Measurements from ENCODE around the gene DYNLT3.

DYNLT3 gene

DNA sequence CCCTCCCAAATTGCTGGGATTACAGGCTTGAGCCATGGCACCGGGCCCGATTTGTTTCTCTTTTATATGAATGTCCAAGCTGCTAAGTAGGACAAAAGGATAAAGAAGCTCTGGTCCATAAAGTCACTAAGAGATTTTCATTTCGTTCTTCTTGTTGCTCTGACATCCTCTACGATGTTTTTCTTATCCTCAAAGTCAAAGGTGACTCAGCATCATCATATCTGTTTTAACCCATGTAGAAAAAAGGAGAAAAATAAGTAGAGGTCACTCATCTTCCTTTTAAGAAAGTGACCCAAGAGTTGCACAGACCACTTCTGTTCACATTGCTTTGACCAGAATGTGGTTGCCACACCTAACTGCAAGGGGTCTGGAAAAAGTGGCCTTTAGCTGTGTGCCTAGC, 29.3 kb upstream of the DYNLT3 start:
- Histone ChIP-seq H4K91ac (ENCODE audit: low read length) (no peak overlapping the region), H2AK5ac (ENCODE audit: low read length, severe bottlenecking) (no peak overlapping the region)

GRCh38 chrX:37875675-37876074, 28.3 kb upstream of the DYNLT3 start:
- no peaks in the 10 kb centered on the region for H3K27me3 ChIP-seq (ENCODE audit: control insufficient read depth in 1 of 2, insufficient read depth in 1 of 2, low read length in 2 of 2)
- H3K9ac ChIP-seq (ENCODE audit: low read length), result no peak overlapping the region
- no peak overlapping the region for H3K27ac ChIP-seq (ENCODE audit: low read length, poor library complexity, severe bottlenecking)
- H3K18ac ChIP-seq (ENCODE audit: low read depth in 1 of 2, low read length in 2 of 2), result no peak overlapping the region
- H3K9me3 ChIP-seq (ENCODE audit: control insufficient read depth, low read length), result no peaks in the 10 kb centered on the region
- no peak overlapping the region for H4K8ac ChIP-seq (ENCODE audit: low read length)
- no peak overlapping the region for H3K4ac ChIP-seq (ENCODE audit: low read depth in 1 of 2, low read length in 2 of 2)
- H3K4me1 ChIP-seq (ENCODE audit: control insufficient read depth, insufficient read depth, low read depth, low read length), result no peaks in the 10 kb centered on the region
- no peak overlapping the region for H3K4me3 ChIP-seq (ENCODE audit: insufficient read depth in 1 of 2, low read depth in 1 of 2, low read length in 2 of 2)
- no peak overlapping the region for H2BK120ac ChIP-seq (ENCODE audit: low read depth, low read length)
- no peak overlapping the region for H3K14ac ChIP-seq (ENCODE audit: low read length in 2 of 2)
- H3K4me2 ChIP-seq (ENCODE audit: low read length, poor library complexity, severe bottlenecking), result no peak overlapping the region
- no peak overlapping the region for H2BK12ac ChIP-seq (ENCODE audit: low read length in 2 of 2)
- no peak overlapping the region for H2BK15ac ChIP-seq (ENCODE audit: low read depth, poor library complexity, severe bottlenecking)
- no peak overlapping the region for H2AK5ac ChIP-seq (ENCODE audit: low read length, severe bottlenecking)
- H3K79me1 ChIP-seq (replicated peaks; ENCODE audit: low read length, poor library complexity, severe bottlenecking), result no peaks in the 10 kb centered on the region
- H2BK5ac ChIP-seq (ENCODE audit: low read depth, low read length, poor library complexity, severe bottlenecking), result no peak overlapping the region
- H3K36me3 ChIP-seq (ENCODE audit: control insufficient read depth in 1 of 2, insufficient read depth in 2 of 2, low read depth in 1 of 2, low read length in 2 of 2), result no peaks in the 10 kb centered on the region
- no peak for DNase-seq
- no peak overlapping the region for H3K23ac ChIP-seq (ENCODE audit: low read length in 2 of 2)
- no peak overlapping the region for H4K91ac ChIP-seq (ENCODE audit: low read length)
- no peak overlapping the region for H2AFZ ChIP-seq (ENCODE audit: low read depth, low read length)
- no CpG with 5 or more reads among the region's 1 CpG for WGBS

More for the DNA sequence above, 29.3 kb upstream of the DYNLT3 start:
- Histone ChIP-seq H3K4me2 (ENCODE audit: low read length, poor library complexity, severe bottlenecking) (no peak overlapping the region), H2BK5ac (ENCODE audit: low read depth, low read length, poor library complexity, severe bottlenecking) (no peak overlapping the region), H3K9me3 (ENCODE audit: control insufficient read depth, low read length) (no peaks in the 10 kb centered on the region), H3K36me3 (ENCODE audit: control insufficient read depth in 1 of 2, insufficient read depth in 2 of 2, low read depth in 1 of 2, low read length in 2 of 2) (no peaks in the 10 kb centered on the region), H3K27me3 (ENCODE audit: control insufficient read depth in 1 of 2, insufficient read depth in 1 of 2, low read length in 2 of 2) (no peaks in the 10 kb centered on the region), H3K18ac (ENCODE audit: low read depth in 1 of 2, low read length in 2 of 2) (no peak overlapping the region), H2BK15ac (ENCODE audit: low read depth, poor library complexity, severe bottlenecking) (no peak overlapping the region), H3K27ac (ENCODE audit: low read length, poor library complexity, severe bottlenecking) (no peak overlapping the region), H2BK12ac (ENCODE audit: low read length in 2 of 2) (no peak overlapping the region), H3K23ac (ENCODE audit: low read length in 2 of 2) (no peak overlapping the region), H3K14ac (ENCODE audit: low read length in 2 of 2) (no peak overlapping the region), H3K4ac (ENCODE audit: low read depth in 1 of 2, low read length in 2 of 2) (no peak overlapping the region), H3K9ac (ENCODE audit: low read length) (no peak overlapping the region), H3K4me3 (ENCODE audit: insufficient read depth in 1 of 2, low read depth in 1 of 2, low read length in 2 of 2) (no peak overlapping the region), H3K79me1 (replicated peaks; ENCODE audit: low read length, poor library complexity, severe bottlenecking) (no peaks in the 10 kb centered on the region), H3K4me1 (ENCODE audit: control insufficient read depth, insufficient read depth, low read depth, low read length) (no peaks in the 10 kb centered on the region), H4K8ac (ENCODE audit: low read length) (no peak overlapping the region), H2BK120ac (ENCODE audit: low read depth, low read length) (no peak overlapping the region), H2AFZ (ENCODE audit: low read depth, low read length) (no peak overlapping the region)
- 100% methylated on average over 2 of the region's 4 CpGs for WGBS
- no peak for DNase-seq

DNA sequence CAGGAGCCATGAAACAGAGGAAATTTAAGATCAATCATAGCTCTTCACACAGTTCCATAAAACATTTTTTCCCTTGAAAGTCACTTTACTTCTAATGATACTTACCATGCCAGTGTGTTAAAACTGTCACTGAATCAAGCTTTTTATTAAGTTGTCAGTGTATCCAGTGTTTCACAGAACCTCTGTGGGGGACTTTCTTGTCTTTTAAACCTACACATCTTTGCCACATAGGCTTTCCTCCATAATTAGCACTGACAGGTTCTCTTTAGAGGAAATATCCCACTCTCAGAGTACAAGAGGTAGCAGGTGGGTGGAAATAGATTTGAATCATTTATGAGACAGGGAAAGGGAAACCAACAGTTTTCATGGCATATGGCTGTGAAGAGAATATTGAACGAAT, 25.8 kb upstream of the DYNLT3 start:
- Histone ChIP-seq H3K14ac (ENCODE audit: low read length in 2 of 2) (no peak overlapping the region), H3K4ac (ENCODE audit: low read depth in 1 of 2, low read length in 2 of 2) (no peak overlapping the region), H2BK120ac (ENCODE audit: low read depth, low read length) (no peak overlapping the region), H4K8ac (ENCODE audit: low read length) (no peak overlapping the region), H3K27me3 (ENCODE audit: control insufficient read depth in 1 of 2, insufficient read depth in 1 of 2, low read length in 2 of 2) (no peaks in the 10 kb centered on the region), H3K36me3 (ENCODE audit: control insufficient read depth in 1 of 2, insufficient read depth in 2 of 2, low read depth in 1 of 2, low read length in 2 of 2) (no peaks in the 10 kb centered on the region), H3K79me1 (replicated peaks; ENCODE audit: low read length, poor library complexity, severe bottlenecking) (no peaks in the 10 kb centered on the region), H3K9ac (ENCODE audit: low read length) (no peak overlapping the region), H2BK5ac (ENCODE audit: low read depth, low read length, poor library complexity, severe bottlenecking) (no peak overlapping the region), H2AFZ (ENCODE audit: low read depth, low read length) (no peak overlapping the region), H3K9me3 (ENCODE audit: control insufficient read depth, low read length) (no peaks in the 10 kb centered on the region), H3K4me3 (ENCODE audit: insufficient read depth in 1 of 2, low read depth in 1 of 2, low read length in 2 of 2) (no peak overlapping the region), H3K27ac (ENCODE audit: low read length, poor library complexity, severe bottlenecking) (peak overlapping the region; percentile 31), H2AK5ac (ENCODE audit: low read length, severe bottlenecking) (peak overlapping the region; percentile 65), H3K4me2 (ENCODE audit: low read length, poor library complexity, severe bottlenecking) (no peak overlapping the region), H4K91ac (ENCODE audit: low read length) (no peak overlapping the region), H3K23ac (ENCODE audit: low read length in 2 of 2) (no peak overlapping the region), H2BK15ac (ENCODE audit: low read depth, poor library complexity, severe bottlenecking) (no peak overlapping the region), H3K18ac (ENCODE audit: low read depth in 1 of 2, low read length in 2 of 2) (no peak overlapping the region), H2BK12ac (ENCODE audit: low read length in 2 of 2) (no peak overlapping the region), H3K4me1 (ENCODE audit: control insufficient read depth, insufficient read depth, low read depth, low read length) (no peaks in the 10 kb centered on the region)
- DNase-seq, result no peak
- no CpG with 5 or more reads among the region's 1 CpG for WGBS

DNA sequence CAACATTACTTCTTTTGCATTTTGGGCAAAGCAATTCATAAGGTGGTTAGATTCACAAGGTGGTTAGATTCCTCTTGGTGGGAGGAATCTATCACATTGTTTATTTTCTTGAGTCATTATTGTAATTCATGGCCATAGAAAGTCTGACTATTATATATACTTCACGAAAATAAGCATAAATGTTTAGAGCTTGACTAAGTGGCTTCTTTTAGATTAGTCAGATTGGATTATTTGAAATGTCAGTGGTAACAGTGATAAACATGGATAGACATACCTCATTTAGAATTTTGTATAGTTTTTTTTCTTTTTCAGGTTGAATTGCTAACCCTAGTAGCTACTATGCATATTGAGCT, 24.9 kb upstream of the DYNLT3 start:
- H3K4ac ChIP-seq (ENCODE audit: low read depth in 1 of 2, low read length in 2 of 2), result no peak overlapping the region
- no peak overlapping the region for H3K23ac ChIP-seq (ENCODE audit: low read length in 2 of 2)
- H3K36me3 ChIP-seq (ENCODE audit: control insufficient read depth in 1 of 2, insufficient read depth in 2 of 2, low read depth in 1 of 2, low read length in 2 of 2), result no peaks in the 10 kb centered on the region
- no peak overlapping the region for H2AK5ac ChIP-seq (ENCODE audit: low read length, severe bottlenecking)
- H2BK15ac ChIP-seq (ENCODE audit: low read depth, poor library complexity, severe bottlenecking), result no peak overlapping the region
- H3K4me1 ChIP-seq (ENCODE audit: control insufficient read depth, insufficient read depth, low read depth, low read length), result no peaks in the 10 kb centered on the region
- no CpG with 5 or more reads among the region's 1 CpG for whole genome bisulfite sequencing
- H3K9ac ChIP-seq (ENCODE audit: low read length), result peak overlapping the region; percentile 27
- peak overlapping the region; percentile 86 for H3K27ac ChIP-seq (ENCODE audit: low read length, poor library complexity, severe bottlenecking)
- H3K79me1 ChIP-seq (replicated peaks; ENCODE audit: low read length, poor library complexity, severe bottlenecking), result no peaks in the 10 kb centered on the region
- H3K14ac ChIP-seq (ENCODE audit: low read length in 2 of 2), result no peak overlapping the region
- H3K4me2 ChIP-seq (ENCODE audit: low read length, poor library complexity, severe bottlenecking), result no peak overlapping the region
- H3K9me3 ChIP-seq (ENCODE audit: control insufficient read depth, low read length), result no peaks in the 10 kb centered on the region
- no peak overlapping the region for H4K8ac ChIP-seq (ENCODE audit: low read length)
- no peak overlapping the region for H2BK12ac ChIP-seq (ENCODE audit: low read length in 2 of 2)
- H4K91ac ChIP-seq (ENCODE audit: low read length), result no peak overlapping the region
- H3K27me3 ChIP-seq (ENCODE audit: control insufficient read depth in 1 of 2, insufficient read depth in 1 of 2, low read length in 2 of 2), result no peaks in the 10 kb centered on the region
- DNase-seq, result no peak
- no peak overlapping the region for H2BK5ac ChIP-seq (ENCODE audit: low read depth, low read length, poor library complexity, severe bottlenecking)
- H2AFZ ChIP-seq (ENCODE audit: low read depth, low read length), result no peak overlapping the region
- no peak overlapping the region for H2BK120ac ChIP-seq (ENCODE audit: low read depth, low read length)
- H3K4me3 ChIP-seq (ENCODE audit: insufficient read depth in 1 of 2, low read depth in 1 of 2, low read length in 2 of 2), result no peak overlapping the region
- no peak overlapping the region for H3K18ac ChIP-seq (ENCODE audit: low read depth in 1 of 2, low read length in 2 of 2)

All from mesenchymal stem cell (in vitro differentiated cells and primary cell).